CD8-positive, alpha-beta memory T cell (primary cell): ENCODE results near the gene GDI1. TPM values are rescaled to one million over a fixed set of nuclear protein-coding genes. Genes with fewer than 3 reads are reported as not detected.
A peak's percentile ranks its signal among the peaks of the same experiment; 100 is the strongest.
"Not testable (repeated sequence)": the region's sequence is repeated elsewhere in the genome, so short reads cannot be mapped to it uniquely, and the experiment has no call there.

Experiments used
- CTCF ChIA-PET: fragments of 350-600 bp; sonication (Branson Sonifier 250); formaldehyde crosslinking; loops from one replicate; lab custom pipeline; 2021; ENCODE audit warnings: antibody characterized with exemption; lab: Charles Lee
- POLR2A ChIA-PET: fragments of 350-600 bp; sonication (Branson Sonifier 250); formaldehyde crosslinking; loops from one replicate; lab custom pipeline; 2021; ENCODE audit warnings: antibody characterized with exemption; lab: Charles Lee
- DNase-seq, 5 donors: peaks; one replicate each; pipeline versions ENCODE4 v3.0.0 to v3.0.0-alpha.2; 2020 to 2022; ENCODE audit warnings: mixed read lengths in 1 of 5
- H3K27ac ChIP-seq: one replicate; pipeline ENCODE4 v1.7.0; 2013; ENCODE audit warnings: low read depth, mild to moderate bottlenecking, low read length, moderate library complexity
- H3K27me3 ChIP-seq: 2 replicates; pipeline ENCODE4 v1.7.0; 2013; ENCODE audit warnings: low read length, mild to moderate bottlenecking; ENCODE audit not compliant: insufficient read depth, poor library complexity, severe bottlenecking
- H3K36me3 ChIP-seq: 2 replicates; pipeline ENCODE4 v1.7.0; 2013; ENCODE audit warnings: mild to moderate bottlenecking, low read length, moderate library complexity; ENCODE audit not compliant: insufficient read depth
- H3K4me1 ChIP-seq: 2 replicates; pipeline ENCODE4 v1.7.0; 2013; ENCODE audit warnings: mild to moderate bottlenecking, low read length, moderate library complexity; ENCODE audit not compliant: insufficient read depth
- H3K4me3 ChIP-seq: 2 replicates; pipeline ENCODE4 v1.7.0; 2013; ENCODE audit warnings: mild to moderate bottlenecking, low read length
- H3K9me3 ChIP-seq: 2 replicates; pipeline ENCODE4 v1.7.0; 2013; ENCODE audit warnings: mild to moderate bottlenecking, low read length
- H3K27ac Mint-ChIP-seq, 8 donors: one replicate each; pipeline ENCODE4 v1.8.0; 2020 to 2021; ENCODE audit warnings: mixed read lengths in 8 of 8, mild to moderate bottlenecking in 6 of 8, inconsistent platforms in 3 of 8, moderate library complexity in 3 of 8
- H3K27me3 Mint-ChIP-seq, 2 donors: one replicate each; pipeline ENCODE4 v1.8.0; 2020 to 2021; ENCODE audit warnings: mixed read lengths in 2 of 2, mild to moderate bottlenecking in 1 of 2, moderate library complexity in 1 of 2
- H3K36me3 Mint-ChIP-seq, 3 donors: one replicate each; pipeline ENCODE4 v1.8.0; 2020 to 2021; ENCODE audit warnings: mixed read lengths in 3 of 3, inconsistent platforms in 1 of 3, mild to moderate bottlenecking in 1 of 3
- H3K4me1 Mint-ChIP-seq, 3 donors: one replicate each; pipeline ENCODE4 v1.8.0; 2020 to 2021; ENCODE audit warnings: mixed read lengths in 3 of 3, inconsistent platforms in 1 of 3, mild to moderate bottlenecking in 1 of 3
- H3K4me3 Mint-ChIP-seq, 7 donors: one replicate each; pipeline ENCODE4 v1.8.0; 2020 to 2021; ENCODE audit warnings: mixed read lengths in 7 of 7, mild to moderate bottlenecking in 6 of 7, moderate library complexity in 4 of 7, inconsistent platforms in 2 of 7
- H3K9me3 Mint-ChIP-seq, 5 donors: one replicate each; pipeline ENCODE4 v1.8.0; 2020 to 2022; ENCODE audit warnings: mixed read lengths in 5 of 5, mild to moderate bottlenecking in 3 of 5, moderate library complexity in 2 of 5, inconsistent platforms in 1 of 5
- polyA plus RNA-seq: library from polyadenylated mRNA; unstranded; fragments of 300-500 nt; fragmentation: Illumina TruSeq; gene quantifications from one replicate; pipeline ENCODE4 v1.2.3, GENCODE V29; 2021
- total RNA-seq, 2 experiments: library from RNA; stranded (reverse); gene quantifications; one replicate each; pipeline ENCODE4 v1.2.3, GENCODE V29; 2021

GDI1 gene
- total RNA-seq (100 to 1,000 TPM; 107 to 113 TPM), polyA plus RNA-seq (49.1 TPM)

GRCh38 chrX:154436983-154437752 lies at the start of gene GDI1:
TSS of gene GDI1 (plus strand) at chrX:154437154. CDS start at chrX:154437255, 101 bp downstream.
- Histone ChIP-seq H3K27me3 (no peaks in the 10 kb centered on the region), H3K4me3 (peak within 1 kb of the TSS; percentile 58), H3K36me3 (no peaks in the 10 kb centered on the region), H3K4me1 (peaks cover 24% of the 10 kb centered on the region), H3K9me3 (no peaks in the 10 kb centered on the region), H3K27ac (peak within 1 kb of the TSS; percentile 31)
- Mint-ChIP-seq H3K4me1 (peaks cover 20 to 34% (median 22%) of the 10 kb centered on the region in 3 donors), H3K27me3 (peaks cover 0 to 16% of the 10 kb centered on the region in 2 donors), H3K9me3 (no peaks in the 10 kb centered on the region), H3K36me3 (peaks cover 0 to 64% (median 0%) of the 10 kb centered on the region in 3 donors), H3K27ac (peak within 1 kb of the TSS; percentile 87 to 98 (median 92)), H3K4me3 (peak within 1 kb of the TSS; percentile 81 to 94 (median 86))
- peak; percentile 56 to 76 (median 61) for DNase-seq
- ChIA-PET POLR2A (no interaction called here), CTCF (no interaction called here)

- H3K27me3 ChIP-seq, H3K4me3 ChIP-seq, H3K9me3 ChIP-seq, H3K4me1 Mint-ChIP-seq, H3K27ac ChIP-seq, H3K36me3 Mint-ChIP-seq, H3K4me1 ChIP-seq, CTCF ChIA-PET, H3K4me3 Mint-ChIP-seq, H3K27ac Mint-ChIP-seq, DNase-seq, H3K9me3 Mint-ChIP-seq, POLR2A ChIA-PET, H3K27me3 Mint-ChIP-seq, H3K36me3 ChIP-seq: not testable (repeated sequence)
These were observed 48.9 kb upstream of the GDI1 start for GRCh38 chrX:154388094-154388493.

GRCh38 chrX:154388649-154389048 lies 48.3 kb upstream of the GDI1 start:
- H3K27me3 ChIP-seq, H3K27ac ChIP-seq, H3K4me1 Mint-ChIP-seq, H3K9me3 ChIP-seq, H3K4me3 ChIP-seq, DNase-seq, H3K36me3 Mint-ChIP-seq, H3K9me3 Mint-ChIP-seq, H3K27ac Mint-ChIP-seq, CTCF ChIA-PET, POLR2A ChIA-PET, H3K4me3 Mint-ChIP-seq, H3K4me1 ChIP-seq, H3K27me3 Mint-ChIP-seq, H3K36me3 ChIP-seq: not testable (repeated sequence)

GRCh38 chrX:154389812-154390747 lies 46.9 kb upstream of the GDI1 start:
- H3K4me3 Mint-ChIP-seq, H3K27me3 ChIP-seq, CTCF ChIA-PET, H3K36me3 Mint-ChIP-seq, H3K4me1 Mint-ChIP-seq, H3K27ac ChIP-seq, H3K9me3 ChIP-seq, H3K9me3 Mint-ChIP-seq, H3K4me1 ChIP-seq, H3K27ac Mint-ChIP-seq, H3K36me3 ChIP-seq, H3K4me3 ChIP-seq, POLR2A ChIA-PET, H3K27me3 Mint-ChIP-seq: not testable (repeated sequence)
- peak in 1 of 5 donors; percentile 59 for DNase-seq

GRCh38 chrX:154396363-154396762 lies 40.6 kb upstream of the GDI1 start:
- H3K9me3 Mint-ChIP-seq, H3K27ac ChIP-seq, H3K4me3 ChIP-seq, DNase-seq, H3K27me3 ChIP-seq, H3K9me3 ChIP-seq: not testable (repeated sequence)
- H3K27me3 Mint-ChIP-seq = peaks cover 0 to 12% of the 10 kb centered on the region in 2 donors
- peaks cover 11 to 33% (median 11%) of the 10 kb centered on the region in 3 donors for H3K36me3 Mint-ChIP-seq
- ChIA-PET POLR2A (interaction anchor here (0.7 kb wide), 3 partner anchors 15 to 129 kb away, joined by 3 read pairs; partner anchors contain the start of gene EMD), CTCF (interaction anchor here (0.7 kb wide), 1 partner anchor 383 kb away, joined by 3 read pairs; no protein-coding TSS in a partner anchor)
- H3K27ac Mint-ChIP-seq = peak overlapping the region in 2 of 8 donors; percentile 35 to 97
- H3K4me1 ChIP-seq = peaks cover 14% of the 10 kb centered on the region
- H3K4me1 Mint-ChIP-seq = peaks cover 19 to 32% (median 23%) of the 10 kb centered on the region in 3 donors
- peaks cover 21% of the 10 kb centered on the region for H3K36me3 ChIP-seq
- H3K4me3 Mint-ChIP-seq = peak overlapping the region in 2 of 7 donors; percentile 41 to 79

GRCh38 chrX:154396973-154397887 lies 39.7 kb upstream of the GDI1 start:
- Histone ChIP-seq H3K4me3 (peak overlapping the region; percentile 89), H3K27me3 (no peaks in the 10 kb centered on the region), H3K27ac (peak overlapping the region; percentile 98), H3K36me3 (peaks cover 22% of the 10 kb centered on the region), H3K4me1 (peaks cover 14% of the 10 kb centered on the region), H3K9me3 (no peaks in the 10 kb centered on the region)
- Mint-ChIP-seq H3K4me3 (peak overlapping the region; percentile 90 to 99 (median 97)), H3K9me3 (no peaks in the 10 kb centered on the region), H3K27ac (peak overlapping the region; percentile 92 to 100 (median 99)), H3K27me3 (peaks cover 0 to 13% of the 10 kb centered on the region in 2 donors), H3K36me3 (peaks cover 11 to 38% (median 11%) of the 10 kb centered on the region in 3 donors), H3K4me1 (peaks cover 19 to 33% (median 23%) of the 10 kb centered on the region in 3 donors)
- ChIA-PET POLR2A (interaction anchor here (0.6 to 2.9 kb wide), 13 partner anchors 15 to 426 kb away, joined by 3 to 20 read pairs (median 5); partner anchors contain the start of genes EMD, FAM3A, FLNA and HCFC1), CTCF (interaction anchor here (0.9 to 2.8 kb wide), 8 partner anchors 14 to 262 kb away, joined by 3 to 12 read pairs (median 6); partner anchors contain the start of gene TAFAZZIN)
- DNase-seq = peak in 4 of 5 donors; percentile 30 to 67 (median 51)
